Measurements from ENCODE around the gene OR51B5.
"Not testable (repeated sequence)": the region's sequence is repeated elsewhere in the genome, so short reads cannot be mapped to it uniquely, and the experiment has no call there.

The OR51B5 gene

DNA sequence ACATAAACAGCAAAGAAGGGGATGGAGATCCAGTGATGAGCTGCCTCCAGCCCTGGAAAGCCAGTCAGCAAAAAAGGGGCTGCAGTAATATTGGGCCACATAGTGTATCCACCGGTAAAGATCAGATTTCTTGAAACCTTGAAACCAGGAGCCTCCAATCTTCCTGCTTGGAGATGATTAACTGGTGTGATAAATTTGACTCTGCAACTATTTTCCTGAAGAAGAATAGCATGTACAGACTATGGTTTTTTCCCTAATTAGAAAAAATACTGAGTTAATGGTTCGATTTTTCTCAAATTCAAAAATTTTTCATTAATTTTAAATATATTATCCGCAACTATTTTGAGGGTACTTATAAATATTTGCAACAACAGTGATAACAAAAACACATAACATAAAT is 19.1 kb downstream of the OR51B5 start, which contains the start of gene OR51B2:
Gene OR51B2, minus strand, starts transcription at position 101 of the 400 bp plus-strand sequence. Its CDS starts 0 bp downstream, at position 101.
- no peak for DNase-seq

DNA sequence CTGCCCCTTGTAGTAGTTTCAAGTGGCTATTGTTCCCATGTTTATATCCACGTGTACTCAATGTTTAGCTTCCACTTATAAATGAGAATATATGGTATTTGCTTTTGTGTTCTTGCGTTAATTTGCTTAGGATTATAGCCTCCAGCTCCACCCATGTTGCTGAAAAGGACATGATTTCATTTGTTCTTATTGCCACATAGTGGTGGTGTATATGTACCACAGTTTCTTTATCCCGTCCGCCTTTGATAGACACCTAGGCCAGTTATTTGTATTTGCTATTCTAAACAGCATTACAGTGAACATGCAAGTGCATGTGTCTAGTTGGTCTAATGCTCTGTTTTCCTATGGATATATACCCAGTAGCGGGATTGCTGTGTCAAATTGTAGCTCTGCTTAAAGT is 26.0 kb downstream of the OR51B5 start:
- no peak for DNase-seq

DNA sequence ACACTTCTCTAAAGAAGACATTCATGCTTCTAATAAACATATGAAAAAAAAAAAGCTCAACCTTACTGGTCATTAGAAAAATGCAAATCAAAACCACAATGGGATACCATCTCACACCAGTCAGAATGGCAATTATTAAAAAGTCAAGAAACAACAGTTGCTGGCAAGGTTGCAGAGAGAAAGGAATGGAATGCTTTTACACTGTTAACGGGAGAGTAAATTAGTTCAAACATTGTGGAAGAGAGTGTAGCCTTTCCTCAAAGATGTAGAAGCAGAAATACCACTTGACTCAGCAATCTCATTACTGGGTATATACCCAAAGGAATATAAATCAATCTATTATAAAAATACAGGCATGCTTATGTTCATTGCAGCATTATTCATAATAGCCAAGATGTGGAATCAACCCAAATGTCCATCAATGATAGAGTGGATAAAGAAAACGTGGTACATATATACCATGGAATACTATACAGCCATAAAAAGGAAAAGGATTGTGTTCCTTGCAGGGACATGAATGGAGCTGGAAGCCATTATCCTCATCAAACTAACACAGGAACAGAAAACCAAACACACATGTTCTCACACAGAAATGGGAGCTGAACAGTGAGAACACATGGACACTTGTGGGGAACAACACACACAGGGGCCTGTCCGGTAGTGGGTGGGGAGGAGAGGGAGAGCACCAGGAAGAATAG is 29.8 kb downstream of the OR51B5 start:
- not testable (repeated sequence) for DNase-seq

DNA sequence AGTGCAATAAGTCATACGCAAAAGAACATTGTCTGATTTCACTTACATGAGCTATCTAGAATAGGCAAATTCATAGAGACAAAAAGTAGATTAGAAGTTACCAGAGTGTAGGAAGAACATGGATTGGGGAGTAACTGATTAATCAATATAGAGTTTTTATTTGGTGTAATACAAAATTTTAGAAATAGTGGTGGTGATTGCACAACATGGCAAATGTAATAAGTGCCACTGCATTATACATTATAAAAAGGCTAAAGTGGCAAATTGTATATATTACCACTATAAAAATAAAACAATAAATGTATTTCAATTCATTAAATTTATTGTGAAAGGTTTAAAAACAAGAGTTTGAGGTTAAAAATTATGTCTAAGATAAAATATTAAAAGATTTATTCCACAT is 32.9 kb downstream of the OR51B5 start:
- DNase-seq, result no peak

DNA sequence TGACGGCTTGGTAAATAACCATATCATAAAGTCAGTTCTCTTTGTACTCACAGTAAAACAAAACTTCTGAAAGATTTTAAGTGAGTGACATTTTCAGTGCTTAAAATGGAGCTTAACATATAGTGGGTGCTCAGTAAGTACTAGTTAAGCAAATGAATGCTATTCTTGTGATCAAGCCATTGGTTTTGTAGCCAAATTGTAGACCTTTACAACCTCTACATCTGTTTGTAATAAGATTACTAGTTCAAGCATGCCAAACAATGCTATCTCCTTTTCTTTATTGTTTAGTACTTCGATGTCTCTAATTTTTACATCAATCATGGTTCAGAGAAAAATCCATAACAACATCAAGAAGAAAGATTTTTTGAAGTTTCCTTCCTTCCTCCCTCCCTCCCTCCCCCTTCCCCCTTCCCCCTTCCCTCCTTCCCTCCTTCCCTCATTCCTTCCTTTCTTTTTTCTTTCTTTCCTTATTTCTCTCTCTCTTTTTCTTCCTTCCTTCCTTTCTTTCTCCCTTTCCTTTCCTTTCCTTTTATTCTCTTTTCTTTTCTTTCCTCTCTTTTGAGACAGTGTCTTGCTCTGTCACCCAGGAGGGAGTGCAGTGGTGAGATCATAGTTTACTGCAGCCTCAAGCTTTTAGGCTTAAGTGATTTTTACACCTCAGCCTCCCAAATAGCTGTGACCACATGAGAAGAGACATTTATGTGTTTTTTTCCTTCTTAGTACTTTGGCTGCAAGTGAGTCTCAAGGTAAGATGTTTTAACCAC is 35.9 kb downstream of the OR51B5 start:
- no peak for DNase-seq

DNA sequence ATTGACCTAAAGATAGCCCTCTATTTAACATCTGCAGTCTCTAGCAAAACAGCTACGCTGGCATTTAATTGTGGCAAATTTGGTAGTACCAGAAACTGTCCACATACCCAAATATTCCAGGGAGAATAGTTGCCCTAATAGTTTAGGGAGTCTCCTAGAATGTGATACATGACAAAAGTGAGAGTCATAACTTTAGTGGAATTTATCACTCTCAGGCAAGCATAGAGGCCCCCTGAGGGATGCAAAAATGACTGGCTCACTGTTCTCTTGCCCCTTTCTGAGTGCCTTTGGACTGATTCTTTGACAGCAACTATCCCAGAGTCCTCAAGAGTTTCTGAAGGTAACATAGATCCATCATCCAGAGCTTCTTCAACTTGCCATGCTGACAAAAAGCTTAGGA is 39.3 kb downstream of the OR51B5 start:
- DNase-seq, result no peak

DNA sequence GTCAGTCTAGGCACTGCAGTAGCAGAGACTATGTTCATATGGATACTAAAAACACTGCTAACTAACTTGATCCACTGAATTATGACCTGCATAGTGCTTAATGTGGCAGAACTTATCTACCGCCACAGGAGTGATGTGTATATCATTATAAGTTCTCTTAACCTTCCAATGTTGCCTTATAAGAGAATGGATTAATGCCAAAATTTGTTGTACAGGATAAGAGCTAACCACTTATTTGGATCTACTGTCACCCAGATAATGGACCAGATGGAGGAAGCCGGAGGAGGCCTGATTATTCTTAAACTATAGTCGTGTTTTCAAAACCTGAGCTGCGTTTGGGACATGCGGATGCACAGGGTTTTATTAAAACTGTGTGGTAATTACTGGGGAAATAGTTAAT is 39.7 kb downstream of the OR51B5 start:
- no peak for DNase-seq

DNA sequence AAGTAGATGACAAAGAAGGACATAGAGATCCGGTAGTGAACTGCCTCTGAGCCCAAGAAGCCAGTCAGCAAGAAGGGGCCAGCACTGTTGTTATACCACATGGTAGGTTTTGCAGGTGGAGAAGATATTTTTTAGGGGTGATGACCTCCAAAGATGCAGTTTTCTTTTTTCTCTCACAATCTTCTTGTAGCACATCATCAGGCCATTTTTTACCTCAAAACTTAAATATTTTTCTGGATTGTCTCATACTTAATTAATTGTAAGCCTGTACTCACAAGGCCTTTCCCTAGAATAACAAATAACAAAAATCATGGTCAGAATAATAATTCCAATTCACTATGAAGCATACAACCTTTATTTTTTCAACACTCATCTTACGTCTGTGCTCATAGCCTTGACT is 41.5 kb downstream of the OR51B5 start, which contains the start of gene OR51B4:
Gene OR51B4, minus strand, starts transcription at position 101 of the 400 bp plus-strand sequence. Its CDS starts 0 bp downstream, at position 101.
- DNase-seq, result no peak

DNA sequence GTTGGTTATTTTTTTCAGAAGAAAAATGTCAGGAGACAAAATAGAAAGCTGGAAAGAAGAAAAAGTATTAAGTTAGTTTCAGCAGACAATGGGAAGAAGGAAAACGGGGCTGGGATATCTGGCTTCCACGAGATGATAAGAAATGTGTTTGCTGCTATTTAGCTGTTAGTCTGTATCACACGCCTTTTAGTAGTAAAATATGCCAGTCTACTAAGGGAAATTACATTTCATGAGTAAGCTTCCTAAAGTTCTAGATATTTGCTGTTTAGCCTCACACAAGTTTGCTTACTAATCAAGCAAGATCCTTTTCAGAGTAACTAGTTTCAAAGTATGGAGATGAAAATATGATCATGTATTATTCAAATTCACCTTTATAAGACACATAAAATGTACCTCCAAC is 43.1 kb downstream of the OR51B5 start:
- DNase-seq, result no peak

DNA sequence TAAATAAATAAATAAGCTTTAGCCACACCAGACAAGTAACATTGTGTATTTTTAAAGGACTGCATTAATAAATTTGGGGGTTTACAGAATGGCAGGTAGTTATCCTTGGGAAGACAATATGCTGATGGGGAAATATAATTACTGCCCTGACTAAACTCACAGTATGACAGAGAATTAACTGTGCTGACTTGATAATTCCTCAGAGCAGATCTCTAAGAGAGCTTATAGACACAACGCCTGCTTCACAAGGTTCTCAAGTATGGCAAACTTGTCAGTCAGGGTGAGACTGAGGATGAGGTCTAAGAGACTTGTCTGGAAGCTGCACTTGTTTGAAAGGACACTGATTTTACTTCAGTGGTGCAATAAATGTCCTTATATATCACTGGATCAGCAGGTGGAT is 44.9 kb downstream of the OR51B5 start:
- no peak for DNase-seq

DNA sequence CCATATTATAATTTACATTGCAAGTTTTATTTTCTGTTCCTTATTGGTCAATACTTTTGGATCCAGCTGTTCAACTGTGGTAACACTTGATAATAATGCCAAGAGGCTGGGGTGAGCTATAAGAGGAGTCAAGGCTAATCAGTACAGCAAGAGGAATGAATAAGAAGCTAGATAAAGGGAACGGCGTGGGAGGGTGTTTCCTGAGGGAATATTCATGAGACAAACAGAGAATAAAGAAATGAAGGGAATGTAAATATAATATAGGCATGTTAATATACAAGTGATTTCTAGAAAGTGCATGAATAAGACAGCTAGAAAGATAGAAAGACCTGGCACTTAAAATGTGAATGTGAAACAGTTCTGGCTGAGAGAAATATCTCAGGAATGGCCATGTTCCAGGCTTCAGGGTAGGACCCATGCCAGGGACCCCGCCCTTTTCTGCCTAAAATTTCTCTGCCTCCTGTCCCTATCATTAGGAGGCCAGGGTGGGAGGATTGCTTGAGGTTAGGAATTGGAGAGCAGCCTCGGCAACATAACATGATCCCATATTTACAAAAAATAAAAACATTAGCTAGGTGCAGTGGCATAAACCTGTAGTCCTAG is 45.5 kb downstream of the OR51B5 start:
- no peak for DNase-seq

DNA sequence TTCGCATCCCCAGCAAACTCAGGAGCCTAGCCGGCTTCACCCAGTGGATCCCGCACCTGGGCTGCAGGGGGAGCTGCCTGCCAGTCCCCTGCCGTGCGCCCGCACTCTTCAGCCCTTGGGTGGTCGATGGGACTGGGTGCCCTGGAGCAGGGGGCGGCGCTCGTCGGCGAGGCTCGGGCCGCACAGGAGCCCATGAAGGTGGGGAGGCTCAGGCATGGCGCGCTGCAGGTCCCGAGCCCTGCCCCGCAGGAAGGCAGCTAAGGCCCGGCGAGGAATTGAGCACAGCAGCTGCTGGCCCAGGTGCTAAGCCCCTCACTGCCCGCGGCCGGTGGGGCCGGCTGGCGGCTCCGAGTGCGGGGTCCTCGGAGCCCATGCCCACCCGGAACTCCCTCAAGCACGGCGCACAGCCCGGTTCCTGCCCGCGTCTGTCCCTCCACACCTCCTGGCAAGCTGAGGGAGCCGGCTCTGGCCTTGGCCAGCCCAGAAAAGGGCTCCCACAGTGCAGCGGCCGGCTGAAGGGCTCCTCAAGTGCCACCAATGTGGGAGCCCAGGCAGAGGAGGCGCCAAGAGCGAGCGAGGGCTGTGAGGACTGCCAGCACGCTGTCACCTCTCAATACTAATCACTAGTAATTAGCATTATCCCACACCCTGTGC is 48.9 kb downstream of the OR51B5 start:
- DNase-seq, result not testable (repeated sequence)

DNA sequence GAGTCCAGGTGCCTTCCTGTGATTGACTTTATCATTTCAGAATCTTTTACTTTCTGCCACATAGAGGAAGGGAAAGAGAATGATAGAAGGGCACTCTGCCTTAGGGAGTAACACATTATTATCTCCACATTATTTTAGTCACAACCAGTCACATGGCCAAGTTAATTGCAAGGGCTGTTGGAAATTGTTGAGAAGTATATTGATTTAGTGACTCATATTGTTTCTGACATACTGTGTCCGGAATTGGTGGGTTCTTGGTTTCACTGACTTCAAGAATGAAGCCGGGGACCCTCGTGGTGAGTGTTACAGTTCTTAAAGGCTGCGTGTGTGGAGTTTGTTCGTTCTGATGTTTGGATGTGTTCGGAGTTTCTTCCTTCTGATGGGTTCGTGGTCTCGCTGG is 50.3 kb downstream of the OR51B5 start:
- no peak for DNase-seq

All from activated CD4-positive, alpha-beta T cell treated with anti-CD3 and anti-CD28 coated beads, Interleukin-2, amount 50 U/mL, for 4 hours (primary cell).